ENCODE data around the gene SLC30A2. TPM values are rescaled to one million over a fixed set of nuclear protein-coding genes. Genes with fewer than 3 reads are reported as not detected.
A peak's percentile ranks its signal among the peaks of the same experiment; 100 is the strongest.

The SLC30A2 gene
- total RNA-seq, 1 experiment from 2014 or later, result 0.35 TPM

DNA sequence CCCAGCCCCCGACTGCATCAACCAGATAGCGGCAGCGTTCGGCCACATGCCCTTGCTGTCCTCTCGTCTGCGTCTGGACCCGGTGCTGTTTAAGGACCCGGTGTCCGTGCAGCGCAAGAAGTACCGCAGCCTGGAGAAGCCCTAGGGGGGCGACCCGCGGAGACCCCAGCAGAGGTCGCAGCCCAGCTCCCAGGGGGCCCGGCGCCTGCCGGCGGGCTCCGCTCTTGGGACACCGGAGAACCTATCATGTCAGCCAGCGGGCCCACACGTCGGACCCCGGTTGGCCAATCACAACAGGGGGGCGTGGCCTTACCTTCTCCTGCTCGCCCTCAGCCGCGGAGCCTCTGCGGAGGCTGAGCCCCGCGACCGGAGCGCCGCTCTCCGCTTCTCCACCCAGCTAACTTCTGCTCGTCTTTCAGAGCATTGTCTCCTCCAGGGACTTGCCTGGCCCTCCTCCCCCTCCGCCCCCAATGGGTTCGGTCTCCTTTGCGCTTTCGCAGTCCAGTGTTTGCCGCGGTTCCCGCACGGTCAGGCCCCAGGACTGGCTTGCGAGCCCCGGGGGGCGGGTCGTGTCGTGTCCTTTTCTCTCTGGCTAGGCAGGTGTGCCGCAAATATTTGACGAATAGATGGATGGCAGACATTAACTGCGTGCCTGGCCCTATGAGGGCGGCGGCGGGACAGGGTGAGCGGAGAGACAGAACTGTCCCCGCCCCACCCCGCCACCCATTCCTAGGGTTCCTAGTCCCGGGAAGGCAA, 10.5 kb downstream of the SLC30A2 start:
- Histone ChIP-seq H3K79me2 (ENCODE audit: insufficient read depth, low read length) (no peaks in the 10 kb centered on the region), H4K91ac (ENCODE audit: insufficient read length, low read depth, low read length) (no peak overlapping the region), H2BK5ac (ENCODE audit: insufficient read length, low read length) (no peak overlapping the region), H2AFZ (ENCODE audit: low read length) (no peak overlapping the region), H3K79me1 (ENCODE audit: insufficient read depth, low read depth, low read length, poor library complexity, severe bottlenecking) (no peaks in the 10 kb centered on the region), H4K8ac (replicated peaks; ENCODE audit: insufficient read length, low read depth, low read length) (no peak overlapping the region), H3K27ac (ENCODE audit: insufficient read length, low read depth, low read length) (no peak overlapping the region), H2BK12ac (ENCODE audit: insufficient read length, low read depth, low read length) (no peak overlapping the region), H3K9ac (ENCODE audit: extremely low read depth, insufficient read length, low read length) (no peak overlapping the region), H4K20me1 (ENCODE audit: control insufficient read depth, insufficient read depth, insufficient read length) (no peaks in the 10 kb centered on the region), H3K23me2 (ENCODE audit: insufficient read length, low read depth, low read length, poor library complexity, severe bottlenecking) (peaks cover 12% of the 10 kb centered on the region), H2AK5ac (ENCODE audit: insufficient read length, low read length) (no peak overlapping the region), H3T11ph (ENCODE audit: low read length) (no peak overlapping the region), H3K14ac (ENCODE audit: insufficient read depth, low read length) (no peak overlapping the region), H2BK15ac (ENCODE audit: low read depth, low read length) (no peak overlapping the region), H3K4me1 (ENCODE audit: insufficient read depth, low read length) (no peaks in the 10 kb centered on the region; the same call in 1 of the 2 replicates), H3K56ac (ENCODE audit: insufficient read length, low read depth, low read length) (no peak overlapping the region), H3K18ac (ENCODE audit: insufficient read length, low read depth, low read length) (no peak overlapping the region), H3K27me3 (ENCODE audit: insufficient read depth, low read length) (peaks cover 4% of the 10 kb centered on the region; the same call in 1 of the 2 replicates), H3K4ac (ENCODE audit: low read depth, low read length) (no peak overlapping the region), H3K9me3 (ENCODE audit: control insufficient read depth, low read depth, low read length) (no peaks in the 10 kb centered on the region), H2BK20ac (ENCODE audit: low read depth, low read length, poor library complexity, severe bottlenecking) (no peak overlapping the region), H4K5ac (ENCODE audit: insufficient read length, low read depth, low read length) (no peak overlapping the region), H3K4me2 (ENCODE audit: insufficient read depth, insufficient read length, low read length) (peak overlapping the region; percentile 78), H2BK120ac (ENCODE audit: low read depth, low read length, poor library complexity, severe bottlenecking) (no peak overlapping the region), H3K23ac (ENCODE audit: insufficient read length, low read depth, low read length) (no peak overlapping the region)
- peak; percentile 95 for DNase-seq
- TF ChIP-seq, protein P1, sequence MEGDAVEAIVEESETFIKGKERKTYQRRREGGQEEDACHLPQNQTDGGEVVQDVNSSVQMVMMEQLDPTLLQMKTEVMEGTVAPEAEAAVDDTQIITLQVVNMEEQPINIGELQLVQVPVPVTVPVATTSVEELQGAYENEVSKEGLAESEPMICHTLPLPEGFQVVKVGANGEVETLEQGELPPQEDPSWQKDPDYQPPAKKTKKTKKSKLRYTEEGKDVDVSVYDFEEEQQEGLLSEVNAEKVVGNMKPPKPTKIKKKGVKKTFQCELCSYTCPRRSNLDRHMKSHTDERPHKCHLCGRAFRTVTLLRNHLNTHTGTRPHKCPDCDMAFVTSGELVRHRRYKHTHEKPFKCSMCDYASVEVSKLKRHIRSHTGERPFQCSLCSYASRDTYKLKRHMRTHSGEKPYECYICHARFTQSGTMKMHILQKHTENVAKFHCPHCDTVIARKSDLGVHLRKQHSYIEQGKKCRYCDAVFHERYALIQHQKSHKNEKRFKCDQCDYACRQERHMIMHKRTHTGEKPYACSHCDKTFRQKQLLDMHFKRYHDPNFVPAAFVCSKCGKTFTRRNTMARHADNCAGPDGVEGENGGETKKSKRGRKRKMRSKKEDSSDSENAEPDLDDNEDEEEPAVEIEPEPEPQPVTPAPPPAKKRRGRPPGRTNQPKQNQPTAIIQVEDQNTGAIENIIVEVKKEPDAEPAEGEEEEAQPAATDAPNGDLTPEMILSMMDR (conservative IDR thresholded peaks at IDR 0.05), result no peak; the same call in 2 of the 3 replicates
- Mint-ChIP-seq H3K36me3 (ENCODE audit: insufficient read depth in 1 of 3, low read depth in 3 of 3) (no peaks in the 10 kb centered on the region), H3K4me3 (peak overlapping the region; percentile 81 to 88), H3K27me3 (ENCODE audit: low read depth) (peaks cover 76% of the 10 kb centered on the region), H3K9me3 (no peaks in the 10 kb centered on the region), H3K27ac (no peak overlapping the region), H3K4me1 (peaks cover 9% of the 10 kb centered on the region in 2 experiments)
- no CpG with 5 or more reads among the region's 60 CpGs for WGBS (ENCODE audit: extremely low coverage, insufficient read length, low lambda C conversion rate)
